Esophagus (tissue), 2 donors: Measurements from ENCODE around the gene RPL27A. TPM values are rescaled to one million over a fixed set of nuclear protein-coding genes. Genes with fewer than 3 reads are reported as not detected.

Source experiments
- H3K27ac ChIP-seq, 2 donors: one replicate each; pipeline ENCODE4 v1.5.1; 2013; ENCODE audit warnings: low read depth in 2 of 2, mild to moderate bottlenecking in 2 of 2, inconsistent platforms in 1 of 2, low read length in 1 of 2, moderate library complexity in 1 of 2
- H3K27me3 ChIP-seq, 2 donors: one replicate each; pipeline ENCODE4 v1.6.1; 2013; ENCODE audit warnings: low read length in 2 of 2, control low read depth in 1 of 2, mild to moderate bottlenecking in 1 of 2; ENCODE audit not compliant: insufficient read depth in 2 of 2, control insufficient read depth in 1 of 2
- H3K36me3 ChIP-seq, 2 donors: one replicate each; pipeline ENCODE4 v1.6.1; 2013; ENCODE audit warnings: low read length in 1 of 2; ENCODE audit not compliant: control insufficient read depth in 2 of 2, insufficient read depth in 2 of 2
- H3K4me1 ChIP-seq, 2 donors: one replicate each; pipeline ENCODE4 v1.6.1; 2013; ENCODE audit warnings: low read length in 1 of 2; ENCODE audit not compliant: control insufficient read depth in 2 of 2, insufficient read depth in 2 of 2
- H3K4me3 ChIP-seq, 2 donors: one replicate each; pipeline ENCODE4 v1.5.1; 2013; ENCODE audit warnings: low read length in 2 of 2, mild to moderate bottlenecking in 2 of 2, low read depth in 1 of 2, moderate library complexity in 1 of 2
- H3K9me3 ChIP-seq, 2 donors: one replicate each; pipeline ENCODE4 v1.6.1; 2013; ENCODE audit warnings: mild to moderate bottlenecking in 2 of 2, low read depth in 1 of 2, low read length in 1 of 2, moderate library complexity in 1 of 2; ENCODE audit not compliant: control insufficient read depth in 2 of 2, insufficient read depth in 1 of 2
- WGBS, 2 donors: extraction: QIAGEN DNeasy Blood & Tissue Kit; methylation state at CpG; one replicate each; pipeline ENCODE4 v1.1.7; 2013; 5-methylcytosine and 5-hydroxymethylcytosine counted together
- polyA plus RNA-seq, 2 donors: library from polyadenylated mRNA; stranded (reverse); fragments of 200-250 nt; gene quantifications; one replicate each; pipeline ENCODE4 v1.2.3, GENCODE V29; 2013
- donor health status: healthy with polysubstance abuse.
- donor health status: Bipolar disorder and iron deficiency.

RPL27A gene
- polyA plus RNA-seq, 2 donors, result 2,629 to 4,238 TPM

GRCh38 chr11:8685306-8685705, 2.7 kb downstream of the RPL27A start:
- no peak overlapping the region for H3K4me3 ChIP-seq
- no peaks in the 10 kb centered on the region for H3K9me3 ChIP-seq
- peaks cover 6 to 10% of the 10 kb centered on the region in 2 donors for H3K36me3 ChIP-seq
- no peaks in the 10 kb centered on the region for H3K27me3 ChIP-seq
- H3K4me1 ChIP-seq, result peaks cover 0 to 4% of the 10 kb centered on the region in 2 donors
- WGBS, 2 donors, result 73 to 74% methylated on average over 7 of the region's 7 CpGs
- no peak overlapping the region for H3K27ac ChIP-seq

- WGBS, 2 donors, result 63 to 71% methylated on average over 2 of the region's 2 CpGs
- H3K4me3 ChIP-seq, result no peak overlapping the region
- H3K4me1 ChIP-seq, result peaks cover 0 to 4% of the 10 kb centered on the region in 2 donors
- H3K27ac ChIP-seq, result no peak overlapping the region
- no peaks in the 10 kb centered on the region for H3K9me3 ChIP-seq
- peaks cover 6 to 10% of the 10 kb centered on the region in 2 donors for H3K36me3 ChIP-seq
- no peaks in the 10 kb centered on the region for H3K27me3 ChIP-seq
These were observed 3.2 kb downstream of the RPL27A start for GRCh38 chr11:8685820-8686219.

DNA sequence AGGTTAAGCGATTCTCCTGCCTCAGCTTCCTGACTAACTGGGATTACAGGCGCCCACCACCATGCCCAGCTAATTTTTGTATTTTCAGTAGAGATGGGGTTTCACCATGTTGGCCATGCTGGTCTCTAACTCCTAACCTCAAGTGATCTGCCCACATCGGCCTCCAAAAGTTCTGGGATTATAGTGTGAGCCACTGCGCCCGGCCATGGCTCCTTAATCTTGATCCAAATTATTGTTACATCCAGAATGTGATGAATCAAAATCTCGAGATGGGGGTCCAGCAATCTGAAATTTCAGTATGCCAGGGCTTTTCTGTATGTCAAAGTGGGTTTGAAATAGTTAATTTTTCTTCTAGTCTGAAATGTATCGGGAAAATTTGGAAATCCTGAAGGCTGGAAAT, 3.7 kb downstream of the RPL27A start:
- peaks cover 6 to 10% of the 10 kb centered on the region in 2 donors for H3K36me3 ChIP-seq
- peaks cover 0 to 4% of the 10 kb centered on the region in 2 donors for H3K4me1 ChIP-seq
- H3K4me3 ChIP-seq, result no peak overlapping the region
- H3K9me3 ChIP-seq, result no peaks in the 10 kb centered on the region
- H3K27me3 ChIP-seq, result no peaks in the 10 kb centered on the region
- 86 to 87% methylated on average over 7 of the region's 7 CpGs for WGBS, 2 donors
- no peak overlapping the region for H3K27ac ChIP-seq

GRCh38 chr11:8688414-8689362, 6.1 kb downstream of the RPL27A start:
- WGBS, 2 donors, result 2% methylated on average over 56 of the region's 56 CpGs
- Histone ChIP-seq H3K9me3 (no peaks in the 10 kb centered on the region), H3K4me1 (peaks cover 0 to 4% of the 10 kb centered on the region in 2 donors), H3K36me3 (peaks cover 6 to 12% of the 10 kb centered on the region in 2 donors), H3K27ac (peak overlapping the region; percentile 96 to 99), H3K4me3 (peak overlapping the region; percentile 65 to 73), H3K27me3 (no peaks in the 10 kb centered on the region)

GRCh38 chr11:8689726-8690255, 7.2 kb downstream of the RPL27A start:
- whole genome bisulfite sequencing, 2 donors, result 64 to 76% methylated on average over 8 of the region's 8 CpGs

DNA sequence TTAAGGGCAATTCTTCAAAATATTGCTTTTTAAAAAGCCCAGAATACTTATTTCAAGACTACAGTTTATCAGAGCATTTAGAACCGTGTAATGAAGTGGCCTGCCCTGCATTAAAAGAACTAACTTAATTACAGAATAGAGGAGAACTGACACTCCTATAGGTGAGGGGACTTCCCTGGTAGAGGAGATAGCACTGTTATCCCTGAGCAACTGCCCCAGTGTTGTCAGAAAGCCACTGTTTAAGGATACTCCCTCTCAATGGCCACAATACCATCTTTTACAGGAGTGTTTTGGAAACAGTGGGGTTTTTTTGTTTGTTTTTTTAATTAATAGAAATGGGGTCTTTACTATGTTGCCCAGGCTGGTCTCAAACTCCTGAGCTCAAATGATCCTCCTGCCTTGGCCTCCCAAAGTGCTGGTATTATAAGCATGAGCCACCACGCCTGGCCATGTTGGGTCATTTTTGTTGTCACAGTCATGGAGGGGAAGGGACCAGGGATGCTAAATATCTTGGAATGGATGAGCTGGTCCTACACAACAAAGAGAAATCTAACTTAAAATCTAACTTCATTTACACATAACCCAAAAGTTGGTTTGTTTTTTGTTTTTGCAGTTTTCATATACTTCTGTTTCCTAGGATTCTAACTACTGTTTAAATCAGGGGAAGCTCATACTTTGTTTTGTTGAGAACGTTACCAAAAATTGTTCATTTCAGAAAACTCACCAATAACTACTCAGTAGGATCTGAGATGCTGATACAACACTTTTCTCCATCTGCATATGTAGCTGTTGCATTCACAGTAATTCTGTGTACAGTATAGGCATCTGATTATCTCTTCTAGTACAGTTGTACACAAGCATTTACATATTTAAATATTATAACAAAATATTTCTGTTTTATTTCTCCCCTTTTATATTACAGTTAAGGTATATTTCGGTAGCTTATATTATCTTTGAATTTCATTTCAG, 8.1 kb downstream of the RPL27A start:
- no peaks in the 10 kb centered on the region for H3K4me1 ChIP-seq
- H3K27ac ChIP-seq, result no peak overlapping the region
- H3K9me3 ChIP-seq, result no peaks in the 10 kb centered on the region
- H3K27me3 ChIP-seq, result no peaks in the 10 kb centered on the region
- peaks cover 11 to 13% of the 10 kb centered on the region in 2 donors for H3K36me3 ChIP-seq
- no peak overlapping the region for H3K4me3 ChIP-seq
- WGBS, 2 donors, result 81 to 82% methylated on average over 4 of the region's 4 CpGs

More at GRCh38 chr11:8689726-8690255, 7.2 kb downstream of the RPL27A start:
- H3K27me3 ChIP-seq, result no peaks in the 10 kb centered on the region
- H3K9me3 ChIP-seq, result no peaks in the 10 kb centered on the region
- H3K4me3 ChIP-seq, result no peak overlapping the region
- peaks cover 9 to 15% of the 10 kb centered on the region in 2 donors for H3K36me3 ChIP-seq
- H3K4me1 ChIP-seq, result no peaks in the 10 kb centered on the region
- no peak overlapping the region for H3K27ac ChIP-seq

- Histone ChIP-seq H3K36me3 (peaks cover 10 to 21% of the 10 kb centered on the region in 2 donors), H3K27me3 (no peaks in the 10 kb centered on the region), H3K9me3 (no peaks in the 10 kb centered on the region), H3K4me3 (no peak overlapping the region), H3K27ac (peak overlapping the region in 1 of 2 donors; percentile 3), H3K4me1 (no peaks in the 10 kb centered on the region)
- WGBS, 2 donors, result 89% methylated on average over 6 of the region's 6 CpGs
These were observed 9.0 kb downstream of the RPL27A start for GRCh38 chr11:8691601-8692000.

DNA sequence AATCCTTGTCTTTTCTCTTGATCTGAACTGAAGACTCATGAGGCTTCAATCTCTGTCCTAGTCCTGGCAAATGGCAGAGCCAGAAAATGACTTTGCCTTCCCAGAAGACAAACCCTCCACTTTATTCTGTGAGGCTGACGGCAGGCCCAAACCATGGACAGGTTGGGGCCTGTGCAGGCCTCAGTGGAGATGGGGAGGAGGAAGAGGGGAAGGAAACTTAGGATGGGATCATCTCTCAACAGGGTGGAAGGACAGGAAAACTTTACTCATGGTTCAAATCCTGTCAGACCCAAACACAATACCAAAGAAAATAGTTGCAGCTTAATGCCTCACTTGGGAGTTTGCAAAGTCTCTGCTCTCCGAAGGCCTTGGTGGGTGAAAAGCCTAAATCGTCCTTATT, 9.8 kb downstream of the RPL27A start:
- no peaks in the 10 kb centered on the region for H3K27me3 ChIP-seq
- H3K9me3 ChIP-seq, result no peaks in the 10 kb centered on the region
- no peak overlapping the region for H3K27ac ChIP-seq
- no peaks in the 10 kb centered on the region for H3K4me1 ChIP-seq
- H3K36me3 ChIP-seq, result peaks cover 13 to 27% of the 10 kb centered on the region in 2 donors
- no peak overlapping the region for H3K4me3 ChIP-seq
- 43 to 65% methylated on average over 3 of the region's 3 CpGs for WGBS, 2 donors

DNA sequence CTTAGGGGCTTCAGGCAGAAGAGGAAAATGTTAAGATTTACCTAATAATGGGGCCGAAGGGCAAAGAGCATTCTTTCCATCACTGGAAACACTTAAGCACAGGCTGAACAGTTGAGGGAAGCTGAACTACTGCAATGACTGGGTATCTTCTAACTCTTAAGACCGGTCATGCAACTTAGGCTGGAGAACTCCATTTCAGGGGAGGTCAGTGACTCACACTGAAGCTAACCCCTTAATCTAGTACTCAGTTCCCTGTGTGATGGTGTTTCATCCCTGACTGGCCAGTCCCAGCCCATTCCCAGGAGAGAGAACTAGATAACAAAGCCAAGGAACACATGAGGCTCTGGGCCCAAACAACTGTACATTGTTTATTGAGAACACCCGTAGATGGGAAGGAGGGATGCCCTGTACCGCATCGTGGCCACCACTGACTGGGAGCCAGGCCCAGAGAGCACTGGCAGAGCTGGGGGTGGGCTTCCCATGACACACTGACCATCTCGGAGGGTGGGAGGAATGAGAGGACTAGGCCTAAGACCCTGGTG, 10.5 kb downstream of the RPL27A start:
- peaks cover 17 to 33% of the 10 kb centered on the region in 2 donors for H3K36me3 ChIP-seq
- WGBS, 2 donors, result 82 to 87% methylated on average over 6 of the region's 6 CpGs
- no peaks in the 10 kb centered on the region for H3K27me3 ChIP-seq
- H3K9me3 ChIP-seq, result no peaks in the 10 kb centered on the region
- H3K27ac ChIP-seq, result peak overlapping the region in 1 of 2 donors; percentile 47
- H3K4me3 ChIP-seq, result no peak overlapping the region
- H3K4me1 ChIP-seq, result no peaks in the 10 kb centered on the region
